ENCODE data around the gene NACA.
"Not testable (repeated sequence)": the region's sequence is repeated elsewhere in the genome, so short reads cannot be mapped to it uniquely, and the experiment has no call there.

NACA gene

GRCh38 chr12:56724972-56725722 lies at the start of gene NACA:
Gene NACA, minus strand, starts transcription at chr12:56725299. Its CDS starts 778 bp downstream, at chr12:56724521.
- peak within 1 kb of the TSS; percentile 91 for H3K27ac ChIP-seq
- DNase-seq (ENCODE audit: low read depth, low spot score): peak; percentile 91

DNA sequence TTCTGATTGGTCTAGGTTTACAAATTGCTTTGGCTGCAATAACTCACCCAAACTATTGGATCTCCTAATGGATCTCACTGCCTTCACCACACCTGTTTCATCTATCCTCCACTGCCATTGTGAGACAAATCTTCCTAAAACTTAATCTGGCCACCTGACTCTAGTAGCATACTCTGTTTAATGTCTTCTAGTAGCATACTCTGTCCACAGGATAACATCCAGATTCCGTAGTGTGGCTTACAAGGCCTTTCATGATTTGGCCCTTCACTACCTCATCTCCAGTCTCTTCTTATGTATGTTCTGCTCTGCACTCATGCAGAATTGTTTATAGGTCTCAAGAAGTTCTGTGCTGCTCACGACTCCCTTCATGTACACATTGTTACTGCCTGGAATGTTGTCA lies 48.0 kb upstream of the NACA start:
- H3K27ac ChIP-seq: no peak overlapping the region

DNA sequence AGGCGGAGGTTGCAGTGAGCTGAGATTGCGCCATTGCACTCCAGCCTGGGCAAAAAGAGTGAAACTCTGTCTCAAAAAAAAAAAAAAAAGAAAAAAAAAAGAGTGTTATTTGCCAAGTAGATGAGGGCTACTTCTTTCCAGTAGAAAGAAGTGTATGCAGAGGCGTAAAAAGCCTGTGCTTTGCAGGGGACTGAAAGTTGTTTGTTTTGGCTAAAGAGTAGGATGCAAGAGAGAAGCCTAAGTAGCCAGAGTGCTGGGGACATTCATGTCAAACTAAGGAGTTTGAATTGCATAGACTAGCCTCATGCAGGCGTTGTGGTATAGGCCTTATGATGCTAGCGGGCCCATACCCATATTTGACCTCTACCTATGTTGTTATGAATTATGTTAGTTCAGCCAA lies 47.5 kb upstream of the NACA start:
- no peak for DNase-seq (ENCODE audit: low read depth, low spot score)
- H3K27ac ChIP-seq: no peak overlapping the region

More for the DNA sequence above, 48.0 kb upstream of the NACA start:
- DNase-seq (ENCODE audit: low read depth, low spot score): no peak

DNA sequence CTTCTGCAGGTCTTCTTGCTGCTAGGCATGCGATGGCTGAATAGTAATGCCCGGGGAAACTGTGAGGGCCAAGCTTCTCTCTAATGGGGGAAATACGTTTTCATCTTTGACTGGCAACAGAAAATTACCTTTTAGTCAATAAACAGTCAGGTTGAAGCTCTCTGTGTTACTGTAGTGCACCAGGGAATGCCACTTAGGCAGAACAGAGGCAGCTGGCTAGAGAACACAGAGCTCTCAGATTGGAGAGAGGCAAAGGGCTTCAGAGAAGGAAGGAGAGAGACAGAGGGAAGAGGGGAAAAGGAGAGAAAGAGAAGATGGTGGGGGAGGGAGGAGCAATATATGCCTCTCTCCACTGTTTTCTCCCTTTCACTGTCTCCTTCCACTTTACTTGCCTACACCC lies 44.8 kb upstream of the NACA start:
- no peak for DNase-seq (ENCODE audit: low read depth, low spot score)

GRCh38 chr12:56768424-56768823 lies 43.3 kb upstream of the NACA start:
- no peak overlapping the region for H3K27ac ChIP-seq
- DNase-seq (ENCODE audit: low read depth, low spot score): no peak

More for the DNA sequence above, 44.8 kb upstream of the NACA start:
- no peak overlapping the region for H3K27ac ChIP-seq

DNA sequence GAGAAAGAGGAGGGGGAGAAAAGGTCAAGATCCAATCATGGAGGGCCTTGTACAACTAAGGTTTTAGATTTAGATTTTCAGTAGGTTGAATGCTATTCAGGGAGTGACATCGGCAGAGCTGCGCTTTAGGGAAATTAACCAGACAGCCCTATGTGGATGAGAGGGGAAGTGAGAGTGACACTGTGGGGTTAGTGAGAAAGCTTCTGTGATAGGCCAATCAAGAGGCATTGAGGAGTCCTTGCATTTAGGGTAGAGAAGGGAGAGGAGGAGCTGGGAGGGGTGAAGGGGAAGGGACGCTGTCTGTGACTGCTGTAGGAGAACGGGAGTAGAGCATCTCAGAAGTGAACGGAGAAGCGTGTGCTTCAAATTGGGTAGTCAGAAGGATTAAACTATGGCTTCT lies 41.4 kb upstream of the NACA start:
- no peak for DNase-seq (ENCODE audit: low read depth, low spot score)
- no peak overlapping the region for H3K27ac ChIP-seq

DNA sequence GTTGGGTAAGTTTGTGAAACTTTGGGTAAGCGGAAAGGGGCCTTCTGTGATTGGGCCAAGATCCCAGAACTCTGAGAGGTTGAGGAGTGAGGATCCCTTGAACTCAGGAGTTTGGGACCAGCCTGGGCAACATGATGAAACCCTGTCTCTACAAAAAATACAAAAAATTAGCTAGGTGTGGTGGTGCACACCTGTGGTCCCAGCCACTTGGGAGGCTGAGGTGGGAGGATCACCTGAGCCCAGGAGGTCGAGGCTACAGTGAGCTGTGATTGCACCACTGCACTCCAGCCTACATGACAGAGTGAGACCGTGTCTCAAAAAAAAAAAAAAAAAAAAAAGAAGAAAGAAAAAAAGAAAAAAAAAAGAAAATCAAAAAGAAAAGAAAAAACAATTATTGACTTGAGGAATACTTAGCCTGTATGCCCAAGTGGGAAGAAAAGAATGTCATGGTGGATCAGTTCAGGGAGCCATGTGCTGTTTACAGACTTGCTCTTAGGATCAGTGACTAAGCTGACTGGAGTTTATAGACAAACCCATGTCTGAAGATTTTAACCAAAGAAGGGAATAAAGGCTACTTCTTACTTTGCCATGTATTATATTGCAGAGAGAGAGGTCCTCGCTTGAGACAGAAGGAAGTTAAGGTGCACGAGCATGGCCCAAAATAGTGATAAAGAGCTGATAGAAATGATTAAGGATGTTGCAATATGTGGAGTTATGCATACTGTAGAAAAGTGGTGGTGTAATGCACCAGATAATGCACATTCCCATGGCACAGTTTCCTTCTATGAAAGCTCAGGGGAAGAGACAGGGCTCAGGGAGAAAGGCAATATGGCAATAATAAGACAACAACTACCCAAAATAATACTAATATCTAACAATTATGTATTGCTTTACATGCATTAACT lies 38.9 kb upstream of the NACA start:
- DNase-seq (ENCODE audit: low read depth, low spot score): no peak

DNA sequence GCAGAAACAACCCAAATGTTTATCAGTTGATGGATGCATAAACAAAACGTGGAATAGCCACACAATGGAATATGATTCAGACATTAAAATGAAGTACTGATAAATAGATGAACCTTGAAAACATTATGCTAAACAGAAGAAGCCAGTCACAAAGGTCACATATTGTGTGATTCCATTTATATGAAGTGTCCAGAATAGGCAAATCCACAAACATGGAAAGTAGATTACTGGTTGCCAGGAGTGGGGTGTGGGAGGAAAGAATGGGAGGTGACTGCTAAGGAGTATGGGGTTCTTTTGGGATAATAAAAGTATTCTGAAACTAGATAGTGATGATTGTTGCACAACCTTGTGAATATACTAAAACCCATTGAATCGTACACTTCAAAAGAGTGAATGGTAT lies 36.7 kb upstream of the NACA start:
- DNase-seq (ENCODE audit: low read depth, low spot score): no peak
- no peak overlapping the region for H3K27ac ChIP-seq

More for the DNA sequence above, 38.9 kb upstream of the NACA start:
- H3K27ac ChIP-seq: no peak overlapping the region

DNA sequence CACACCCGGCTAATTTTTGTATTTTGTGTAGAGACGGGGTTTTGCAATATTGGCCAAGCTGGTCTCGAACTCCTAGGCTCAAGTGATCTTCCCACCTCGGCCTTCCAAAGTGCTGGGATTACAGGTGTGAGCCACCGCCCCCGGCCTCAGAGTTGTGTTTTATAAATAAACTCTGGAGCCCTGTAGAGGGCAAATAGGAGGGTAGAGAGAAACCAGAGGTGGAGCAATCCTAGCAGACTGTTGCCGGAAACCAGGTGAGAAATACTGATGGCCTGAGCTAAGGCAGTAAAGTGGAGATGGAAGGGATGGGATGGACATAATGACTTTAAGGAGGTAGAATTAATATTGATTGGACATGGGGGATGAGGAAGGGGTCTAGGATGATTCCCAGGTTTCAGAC lies 35.4 kb upstream of the NACA start:
- DNase-seq (ENCODE audit: low read depth, low spot score): no peak
- no peak overlapping the region for H3K27ac ChIP-seq

DNA sequence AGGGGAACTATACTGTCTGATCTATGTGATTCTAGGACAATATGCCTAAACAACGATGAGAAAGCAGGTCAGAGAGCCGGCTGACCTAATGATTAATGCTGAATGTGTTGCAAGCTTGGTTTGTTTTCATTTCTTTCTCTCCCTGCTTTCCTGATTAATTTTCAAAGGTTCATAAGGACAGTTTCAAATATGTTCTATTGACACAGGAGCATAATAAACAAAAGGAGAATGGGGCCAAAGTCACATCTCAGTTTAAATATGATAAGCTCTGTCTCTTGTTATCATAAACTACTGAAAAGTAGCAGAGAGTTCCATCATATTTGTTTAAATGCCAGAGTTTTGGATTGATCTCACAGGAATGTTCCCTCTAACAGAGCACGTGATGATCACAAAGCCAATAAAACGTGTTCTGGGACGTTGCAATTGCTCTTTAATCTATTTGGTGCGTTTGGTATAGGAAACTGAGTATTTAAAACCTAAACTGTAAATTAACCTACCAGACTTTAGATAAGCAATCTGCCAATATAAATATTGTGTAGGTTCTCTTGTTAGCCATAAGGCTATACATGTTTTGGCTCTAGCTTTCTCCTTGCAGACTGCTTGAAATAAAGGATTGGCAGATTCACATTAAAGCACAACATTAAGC lies 34.3 kb upstream of the NACA start:
- DNase-seq (ENCODE audit: low read depth, low spot score): no peak
- no peak overlapping the region for H3K27ac ChIP-seq

- H3K27ac ChIP-seq: no peak overlapping the region
- no peak for DNase-seq (ENCODE audit: low read depth, low spot score)
Measured at GRCh38 chr12:56758728-56759262, 33.7 kb upstream of the NACA start.

GRCh38 chr12:56757971-56758370 lies 32.9 kb upstream of the NACA start:
- DNase-seq (ENCODE audit: low read depth, low spot score); H3K27ac ChIP-seq: not testable (repeated sequence)

DNA sequence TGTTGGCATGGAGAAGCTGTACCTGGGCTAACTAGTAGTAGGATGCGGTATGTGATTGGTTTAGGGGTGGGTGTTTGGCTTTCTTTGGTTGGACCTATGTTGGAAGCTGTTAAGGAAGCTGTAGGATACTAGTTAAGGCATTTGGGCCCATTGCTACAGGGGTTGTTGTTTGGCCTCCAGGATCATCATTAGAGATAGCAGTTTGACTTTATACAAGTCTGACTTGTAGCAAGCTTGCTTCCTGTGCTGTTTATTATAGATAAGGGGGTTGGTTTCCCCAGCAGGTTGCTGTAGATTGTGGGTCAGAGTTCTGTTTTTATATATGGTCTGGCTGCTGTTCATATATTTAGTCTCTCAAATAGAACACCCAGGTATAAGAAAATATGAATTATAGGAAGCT lies 28.5 kb upstream of the NACA start:
- DNase-seq (ENCODE audit: low read depth, low spot score): no peak

DNA sequence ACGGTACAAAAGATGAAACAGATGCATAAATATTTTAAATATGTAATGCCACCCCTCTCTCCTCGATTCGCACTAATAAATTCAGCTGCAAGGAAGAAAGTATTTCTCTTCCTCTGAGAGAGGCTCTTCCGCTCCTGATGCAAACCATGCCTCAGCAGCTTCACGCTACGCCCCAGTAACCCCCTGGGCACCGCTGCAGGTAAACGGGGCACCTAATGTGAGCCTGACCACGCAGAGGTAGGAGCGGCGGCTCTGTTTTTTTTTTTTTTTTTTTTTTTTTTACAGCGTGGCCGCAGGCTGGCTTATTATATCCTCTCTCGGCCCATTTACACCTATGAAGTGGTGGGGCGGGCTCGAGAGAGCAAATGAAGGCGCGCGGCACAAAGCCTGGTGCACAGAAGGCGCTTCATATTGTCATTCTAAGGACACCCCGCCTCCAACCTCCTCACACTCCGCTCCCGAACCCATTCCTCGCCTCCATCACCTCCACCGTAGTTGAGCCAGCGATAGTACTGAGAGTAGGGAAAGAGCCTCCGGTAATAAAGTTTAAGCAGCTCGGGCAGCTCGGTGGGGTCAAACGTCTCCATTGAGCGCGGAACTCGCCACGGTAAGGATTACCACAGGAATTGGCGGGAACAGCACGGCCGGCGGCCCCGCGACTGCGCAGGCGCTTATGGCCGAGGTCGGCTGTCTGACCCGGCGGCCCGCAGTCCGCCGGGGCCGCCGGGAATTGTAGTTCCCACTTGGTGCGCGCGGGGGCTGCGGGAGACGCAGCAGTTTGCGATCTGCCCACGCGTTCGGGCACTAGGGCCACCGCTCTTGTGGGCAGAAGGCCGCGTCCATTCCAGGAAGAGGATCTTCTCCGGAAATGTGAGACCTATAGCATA lies 26.9 kb upstream of the NACA start, which contains the start of gene PRIM1:
TSS of gene PRIM1 (minus strand) at position 612 of the 887 bp plus-strand sequence. CDS start at position 587, 25 bp downstream.
- H3K27ac ChIP-seq: no peak within 1 kb of the TSS
- no peak for DNase-seq (ENCODE audit: low read depth, low spot score)

More for the DNA sequence above, 28.5 kb upstream of the NACA start:
- H3K27ac ChIP-seq: no peak overlapping the region

- not testable (repeated sequence) for H3K27ac ChIP-seq; DNase-seq (ENCODE audit: low read depth, low spot score)
Measured at GRCh38 chr12:56750596-56750995, 25.5 kb upstream of the NACA start.

DNA sequence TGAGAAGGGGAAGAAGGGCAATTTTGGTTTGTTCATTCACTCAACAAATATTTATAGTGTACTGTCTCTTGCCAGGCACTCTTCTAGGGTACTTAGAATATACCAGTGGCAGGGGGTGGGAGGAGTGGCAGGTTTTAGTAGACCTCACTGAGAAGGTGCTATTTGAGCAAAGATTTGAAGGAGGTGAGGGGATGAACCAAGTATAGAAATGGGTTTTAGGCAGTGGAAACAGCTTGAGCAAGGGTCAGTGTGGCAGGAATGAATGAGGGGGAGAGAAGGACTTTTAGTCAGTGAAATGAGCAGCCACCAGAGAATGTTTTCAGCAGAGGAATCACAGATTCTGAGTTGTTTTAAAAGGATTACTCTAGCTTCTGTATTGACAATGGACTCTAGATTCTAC lies 24.8 kb upstream of the NACA start:
- no peak overlapping the region for H3K27ac ChIP-seq
- no peak for DNase-seq (ENCODE audit: low read depth, low spot score)

GRCh38 chr12:56749359-56749758 lies 24.3 kb upstream of the NACA start:
- no peak for DNase-seq (ENCODE audit: low read depth, low spot score)
- H3K27ac ChIP-seq: no peak overlapping the region

GRCh38 chr12:56728139-56728861 lies 3.2 kb upstream of the NACA start:
- H3K27ac ChIP-seq: no peak overlapping the region
- no peak for DNase-seq (ENCODE audit: low read depth, low spot score)

DNA sequence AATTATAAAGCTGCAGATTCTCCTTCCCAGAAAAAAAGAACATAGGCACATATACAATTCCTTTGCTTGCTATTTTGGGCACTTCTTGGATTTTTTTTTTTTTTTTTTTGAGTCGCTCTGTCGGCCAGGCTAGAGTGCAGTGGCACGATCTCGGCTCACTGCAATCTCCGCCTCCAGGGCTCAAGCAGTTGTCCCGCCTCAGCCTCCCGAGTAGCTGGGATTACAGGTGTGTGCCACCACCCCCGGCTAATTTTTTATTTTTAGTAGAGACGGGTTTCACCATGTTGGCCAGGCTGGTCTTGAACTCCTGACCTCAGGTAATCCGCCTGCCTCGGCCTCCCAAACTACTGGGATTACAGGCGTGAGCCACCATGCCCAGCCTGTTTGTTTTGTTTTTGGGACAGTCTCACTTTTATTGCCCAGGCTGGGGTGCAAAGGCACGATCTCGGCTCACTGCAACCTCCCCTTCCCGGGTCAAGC lies 1.1 kb upstream of the NACA start:
- peak overlapping the region; percentile 91 for H3K27ac ChIP-seq

More for the DNA sequence above, 1.1 kb upstream of the NACA start:
- DNase-seq (ENCODE audit: low read depth, low spot score): not testable (repeated sequence)
